ENCODE results near the gene ACO2.

The ACO2 gene

DNA sequence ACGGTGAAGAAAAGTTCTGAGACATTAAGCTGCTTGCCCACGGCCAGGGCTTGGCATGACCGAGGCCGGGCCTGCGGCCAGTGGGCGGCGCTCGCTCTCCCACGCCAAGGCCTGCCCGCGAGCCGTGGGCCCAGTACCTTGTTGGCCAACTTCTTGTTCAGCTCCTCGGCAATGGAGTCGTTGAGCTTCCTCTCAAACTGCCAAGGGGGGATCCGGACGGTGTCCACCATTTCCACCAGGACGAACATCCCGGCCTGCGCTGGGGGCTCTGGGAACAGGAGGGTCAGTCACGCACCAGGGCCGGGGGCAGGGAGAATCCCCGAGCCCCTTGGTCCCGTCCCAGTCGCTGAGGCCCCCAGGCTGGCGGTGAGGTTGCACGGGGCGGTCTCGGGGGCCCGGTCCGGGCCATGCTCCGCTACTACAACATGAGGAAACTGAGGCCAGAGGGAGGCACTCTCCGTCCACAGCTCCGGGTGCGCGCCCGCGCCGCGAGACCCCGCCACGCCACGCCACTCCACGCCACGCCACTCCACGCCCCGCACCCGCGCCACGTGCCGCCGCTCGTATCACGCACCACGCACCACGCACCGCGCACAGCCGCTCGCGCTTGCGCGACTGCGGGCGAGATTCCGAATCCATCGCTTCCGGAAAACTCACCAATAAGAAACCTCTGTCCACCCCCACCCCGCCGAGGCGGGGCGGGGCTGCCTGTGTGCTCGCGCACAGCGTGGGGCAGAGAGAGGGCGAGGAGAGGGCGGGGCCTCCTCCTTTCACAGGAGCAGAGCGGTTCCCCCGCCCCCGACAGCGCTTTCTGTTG is 75.1 kb downstream of the ACO2 start, which contains the start of gene POLR3H (continued):
- TF ChIP-seq, protein P1, sequence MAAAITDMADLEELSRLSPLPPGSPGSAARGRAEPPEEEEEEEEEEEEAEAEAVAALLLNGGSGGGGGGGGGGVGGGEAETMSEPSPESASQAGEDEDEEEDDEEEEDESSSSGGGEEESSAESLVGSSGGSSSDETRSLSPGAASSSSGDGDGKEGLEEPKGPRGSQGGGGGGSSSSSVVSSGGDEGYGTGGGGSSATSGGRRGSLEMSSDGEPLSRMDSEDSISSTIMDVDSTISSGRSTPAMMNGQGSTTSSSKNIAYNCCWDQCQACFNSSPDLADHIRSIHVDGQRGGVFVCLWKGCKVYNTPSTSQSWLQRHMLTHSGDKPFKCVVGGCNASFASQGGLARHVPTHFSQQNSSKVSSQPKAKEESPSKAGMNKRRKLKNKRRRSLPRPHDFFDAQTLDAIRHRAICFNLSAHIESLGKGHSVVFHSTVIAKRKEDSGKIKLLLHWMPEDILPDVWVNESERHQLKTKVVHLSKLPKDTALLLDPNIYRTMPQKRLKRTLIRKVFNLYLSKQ (tag by site-specific recombination; IDR thresholded peaks at IDR 0.05; ENCODE audit: borderline replicate concordance): no peak

DNA sequence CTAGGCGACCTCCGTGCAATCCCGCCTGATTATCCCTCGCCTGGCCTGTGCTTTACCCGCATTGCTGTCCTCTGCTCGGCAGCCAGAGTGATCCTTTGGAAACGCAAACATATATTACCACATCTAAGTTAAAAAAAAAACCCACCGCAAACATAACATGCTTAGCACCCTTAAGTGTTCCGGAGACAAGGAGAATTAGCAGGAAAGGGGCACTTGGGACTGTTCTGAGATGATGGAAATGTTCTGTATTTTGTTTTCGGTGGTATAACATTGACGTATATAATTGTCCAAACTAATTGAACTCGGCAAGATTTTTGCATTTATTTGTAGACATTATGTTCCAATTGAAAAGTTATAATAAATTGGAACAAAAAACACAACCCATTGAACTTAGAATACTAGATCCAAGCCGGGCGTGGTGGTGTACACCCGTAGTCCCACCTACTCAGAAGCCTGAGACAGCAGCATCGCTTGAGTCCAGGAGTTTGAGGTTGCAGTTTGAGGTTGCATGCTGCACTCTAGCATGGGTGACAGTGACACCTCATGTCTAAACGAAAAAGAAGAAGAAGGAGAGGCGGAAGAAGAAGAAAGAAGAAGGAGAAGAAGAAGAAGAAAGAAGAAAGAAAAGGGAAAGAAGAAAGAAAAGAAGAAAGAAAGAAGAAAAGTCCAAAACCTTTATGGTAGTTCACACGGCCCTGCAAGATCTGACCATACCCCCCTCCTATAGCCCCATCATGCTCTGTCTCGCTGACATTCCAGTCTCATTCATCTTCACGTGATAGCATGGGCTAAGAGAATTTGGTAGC is 76.0 kb downstream of the ACO2 start:
- H3K36me3 ChIP-seq (ENCODE audit: control insufficient read depth in 2 of 2, insufficient read depth in 1 of 2, low read length in 2 of 2): peaks cover 0 to 26% of the 10 kb centered on the region in 2 experiments; a peak in 2 of 3 replicates
- peak; percentile 73 for TF ChIP-seq ZNF366 (tag by site-specific recombination; conservative IDR thresholded peaks at IDR 0.05)
- TF ChIP-seq ZBTB17 (tag by site-specific recombination; IDR thresholded peaks at IDR 0.05): peak; percentile 77
- TF ChIP-seq ZNF335 (tag by site-specific recombination; conservative IDR thresholded peaks at IDR 0.05): no peak
- TF ChIP-seq ZNF350 (tag by site-specific recombination; IDR thresholded peaks at IDR 0.05): no peak
- TF ChIP-seq REPIN1 (tag by site-specific recombination; IDR thresholded peaks at IDR 0.05; ENCODE audit: low read depth): no peak
- TF ChIP-seq IKZF3 (tag by site-specific recombination; IDR thresholded peaks at IDR 0.05): peak; percentile 11; the same call in 1 of the 2 replicates
- no peak for TF ChIP-seq ZNF48 (tag by site-specific recombination; IDR thresholded peaks at IDR 0.05)
- TF ChIP-seq ZNF585B (tag by site-specific recombination; IDR thresholded peaks at IDR 0.05): no peak
- no peak for TF ChIP-seq ZNF501 (tag by site-specific recombination; IDR thresholded peaks at IDR 0.05)
- TF ChIP-seq ZNF391 (tag by site-specific recombination; IDR thresholded peaks at IDR 0.05; ENCODE audit: borderline replicate concordance, low read depth): 0 out of 2 replicates have a peak, but pooled peaks have one; percentile 73
- H3K4me1 ChIP-seq (ENCODE audit: control insufficient read depth, insufficient read depth, low read length): peaks cover 8% of the 10 kb centered on the region
- ChIA-PET POLR2A (interaction anchor here (1.3 to 1.9 kb wide), 4 partner anchors 15 to 164 kb away, joined by 5 to 22 read pairs (median 10); partner anchors contain the start of genes CSDC2, DESI1, PMM1 and TEF), CTCF (interaction anchor here (0.6 to 1.8 kb wide), 4 partner anchors 10 to 522 kb away, joined by 3 to 15 read pairs (median 4); partner anchors contain the start of gene CSDC2)
- no peaks in the 10 kb centered on the region for H3K9me3 ChIP-seq (ENCODE audit: control insufficient read depth, insufficient read depth, low read depth, low read length)
- H3K4me3 ChIP-seq (ENCODE audit: low read depth, low read length): peak overlapping the region; percentile 13
- H3K27ac ChIP-seq (ENCODE audit: extremely low read depth, low read depth, low read length): no peak overlapping the region

DNA sequence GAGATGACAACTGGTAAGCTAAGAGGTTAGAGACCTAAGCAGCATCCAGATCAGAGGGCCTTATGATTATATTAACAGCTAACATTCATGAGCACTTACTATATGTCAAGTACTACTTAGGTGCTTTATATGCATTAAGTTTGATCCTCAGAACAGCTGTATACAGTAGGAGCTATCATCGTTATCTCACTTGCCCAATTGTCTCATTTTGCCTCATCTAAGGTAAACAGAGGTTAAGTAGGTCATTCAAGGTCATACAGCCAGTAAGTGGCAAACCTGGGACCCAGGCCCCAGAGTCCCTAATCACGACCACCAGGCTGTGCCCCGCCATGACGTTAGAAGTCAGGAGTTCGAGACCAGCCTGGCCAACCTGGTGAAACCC is 79.9 kb downstream of the ACO2 start:
- CTCF ChIA-PET: interaction anchor here (0.7 to 1.2 kb wide), 2 partner anchors 24 to 31 kb away, joined by 3 to 5 read pairs; no protein-coding TSS in a partner anchor
- Histone ChIP-seq H3K9me3 (ENCODE audit: control insufficient read depth, insufficient read depth, low read depth, low read length) (no peaks in the 10 kb centered on the region), H3K27ac (ENCODE audit: extremely low read depth, low read depth, low read length) (no peak overlapping the region), H3K4me1 (ENCODE audit: control insufficient read depth, insufficient read depth, low read length) (peaks cover 6% of the 10 kb centered on the region), H3K36me3 (ENCODE audit: control insufficient read depth in 2 of 2, insufficient read depth in 1 of 2, low read length in 2 of 2) (no peaks in the 10 kb centered on the region), H3K4me3 (ENCODE audit: low read depth, low read length) (no peak overlapping the region)
- TF ChIP-seq SP2 (tag by site-specific recombination; IDR thresholded peaks at IDR 0.05): no peak
- TF ChIP-seq ZNF747 (tag by site-specific recombination; IDR thresholded peaks at IDR 0.05): no peak
- TF ChIP-seq ZNF791 (tag by site-specific recombination; IDR thresholded peaks at IDR 0.05): no peak
- TF ChIP-seq, protein P2, sequence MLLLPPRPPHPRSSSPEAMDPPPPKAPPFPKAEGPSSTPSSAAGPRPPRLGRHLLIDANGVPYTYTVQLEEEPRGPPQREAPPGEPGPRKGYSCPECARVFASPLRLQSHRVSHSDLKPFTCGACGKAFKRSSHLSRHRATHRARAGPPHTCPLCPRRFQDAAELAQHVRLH (tag by site-specific recombination; IDR thresholded peaks at IDR 0.05): no peak
- TF ChIP-seq, protein P3, sequence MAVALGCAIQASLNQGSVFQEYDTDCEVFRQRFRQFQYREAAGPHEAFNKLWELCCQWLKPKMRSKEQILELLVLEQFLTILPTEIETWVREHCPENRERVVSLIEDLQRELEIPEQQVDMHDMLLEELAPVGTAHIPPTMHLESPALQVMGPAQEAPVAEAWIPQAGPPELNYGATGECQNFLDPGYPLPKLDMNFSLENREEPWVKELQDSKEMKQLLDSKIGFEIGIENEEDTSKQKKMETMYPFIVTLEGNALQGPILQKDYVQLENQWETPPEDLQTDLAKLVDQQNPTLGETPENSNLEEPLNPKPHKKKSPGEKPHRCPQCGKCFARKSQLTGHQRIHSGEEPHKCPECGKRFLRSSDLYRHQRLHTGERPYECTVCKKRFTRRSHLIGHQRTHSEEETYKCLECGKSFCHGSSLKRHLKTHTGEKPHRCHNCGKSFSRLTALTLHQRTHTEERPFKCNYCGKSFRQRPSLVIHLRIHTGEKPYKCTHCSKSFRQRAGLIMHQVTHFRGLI (tag by site-specific recombination; IDR thresholded peaks at IDR 0.05): no peak
- no peak for TF ChIP-seq ZNF555 (tag by site-specific recombination; conservative IDR thresholded peaks at IDR 0.05)
- TF ChIP-seq YY1 (tag by site-specific recombination; IDR thresholded peaks at IDR 0.05): no peak
- POLR2A ChIA-PET: interaction anchor here (0.6 to 1.6 kb wide), 2 partner anchors 41 to 43 kb away, joined by 4 read pairs; partner anchors contain the start of gene PMM1
